HG03025 (cell line): ENCODE data around the gene NQO2.
A peak's percentile ranks its signal among the peaks of the same experiment; 100 is the strongest.
"Not testable (repeated sequence)": the region's sequence is repeated elsewhere in the genome, so short reads cannot be mapped to it uniquely, and the experiment has no call there.

Experiments
- ATAC-seq: cut with Tn5 transposase; IDR thresholded peaks from one replicate; pipeline ENCODE4 v1.9.1; 2021; ENCODE audit warnings: mild to moderate bottlenecking, moderate library complexity; ENCODE audit not compliant: unreplicated experiment, low FRiP score

The NQO2 gene

GRCh38 chr6:3011592-3011991 is 11.9 kb downstream of the NQO2 start:
- no peak for ATAC-seq

- no peak for ATAC-seq
Observed at GRCh38 chr6:3013486-3013885, 13.8 kb downstream of the NQO2 start.

GRCh38 chr6:3013901-3014674 is 14.4 kb downstream of the NQO2 start:
- no peak for ATAC-seq

- ATAC-seq = no peak
Observed at GRCh38 chr6:3014675-3015066, 15.0 kb downstream of the NQO2 start.

GRCh38 chr6:3015144-3015543 is 15.4 kb downstream of the NQO2 start:
- ATAC-seq = no peak

GRCh38 chr6:3016473-3017280 is 17.0 kb downstream of the NQO2 start:
- ATAC-seq = no peak

- ATAC-seq = no peak
Observed at GRCh38 chr6:3017304-3017703, 17.6 kb downstream of the NQO2 start.

- no peak for ATAC-seq
Observed at GRCh38 chr6:3019065-3019464, 19.4 kb downstream of the NQO2 start.

- ATAC-seq = no peak
Observed at GRCh38 chr6:3019749-3020320, 20.1 kb downstream of the NQO2 start.

- ATAC-seq = not testable (repeated sequence)
Observed at GRCh38 chr6:3020976-3021598, 21.4 kb downstream of the NQO2 start.

- no peak for ATAC-seq
Observed at GRCh38 chr6:3022765-3023662, 23.3 kb downstream of the NQO2 start.

- ATAC-seq = peak; percentile 61
Observed at GRCh38 chr6:3023663-3024483, 24.2 kb downstream of the NQO2 start.

- peak; percentile 73 for ATAC-seq
Observed at GRCh38 chr6:3026791-3027626, 27.3 kb downstream of the NQO2 start.

GRCh38 chr6:3028156-3028555 is 28.5 kb downstream of the NQO2 start:
- not testable (repeated sequence) for ATAC-seq

GRCh38 chr6:3031857-3032640 is 32.4 kb downstream of the NQO2 start:
- no peak for ATAC-seq

GRCh38 chr6:3032986-3033385 is 33.3 kb downstream of the NQO2 start:
- ATAC-seq = no peak

GRCh38 chr6:3033652-3034051 is 34.0 kb downstream of the NQO2 start:
- ATAC-seq = no peak

GRCh38 chr6:3035397-3035796 is 35.7 kb downstream of the NQO2 start:
- ATAC-seq = no peak
